K562 (cell line): ENCODE results near the gene TRIOBP. TPM values are rescaled to one million over a fixed set of nuclear protein-coding genes. Genes with fewer than 3 reads are reported as not detected.

ENCODE experiments used
- ATAC-seq: fragments of 200-7000 bp; cut with Tn5 transposase; 3 replicates; pipeline ENCODE4 v1.9.1; 2020; ENCODE audit warnings: moderate library complexity
- BruUV-seq: library from RNA; stranded (reverse); fragments of 400-500 nt; replicated peaks from 2 replicates; lab custom pipeline; 2021; lab: Mats Ljungman, UMichigan
- CTCF ChIA-PET: fragments of 300-600 bp; formaldehyde crosslinking; extraction: SDS; loops from one replicate; lab custom pipeline; 2021; ENCODE audit warnings: low intra/inter-chr PET ratio; lab: Yijun Ruan, JAX
- POLR2A ChIA-PET: fragments of 300-600, 350-650 bp; sonication (Branson Sonifier 250); formaldehyde crosslinking; extraction: SDS; loops from one replicate; lab custom pipeline; 2021; ENCODE audit warnings: antibody characterized with exemption, inconsistent platforms; lab: Yijun Ruan, JAX
- DNase-seq, 4 experiments: peaks; one replicate each; pipeline versions ENCODE4 v3.0.0 to v3.0.0-alpha.2; 2011 to 2018; ENCODE audit warnings: low spot score in 3 of 4, mixed read lengths in 3 of 4; ENCODE audit errors: extremely low read depth in 1 of 4
- FAIRE-seq: peaks from 2 replicates; lab custom pipeline; 2011; peaks lifted over from hg19 to GRCh38; lab: Jason Lieb, UNC
- H2AFZ ChIP-seq: 2 replicates; pipeline ENCODE4 v1.6.0; 2011; ENCODE audit warnings: low read depth, low read length, control low read depth, inconsistent platforms
- H3K27ac ChIP-seq: fragments of 200-600 bp; 3 replicates; pipeline ENCODE4 v1.8.0; 2011; ENCODE audit warnings: low read depth, mild to moderate bottlenecking, control low read depth, inconsistent platforms, low read length, moderate library complexity, mixed read lengths; ENCODE audit errors: extremely low read depth
- H3K27me3 ChIP-seq, 2 experiments: fragments of 300-600 bp in 1 of 2; 2 replicates in 1 of 2; 3 replicates in 1 of 2; pipeline versions ENCODE4 v1.6.0 to v1.8.0; 2011; ENCODE audit warnings: inconsistent platforms in 2 of 2, low read length in 2 of 2, mild to moderate bottlenecking in 1 of 2, mixed read lengths in 1 of 2, moderate library complexity in 1 of 2; ENCODE audit not compliant: control insufficient read depth in 2 of 2, insufficient read depth in 2 of 2
- H3K36me3 ChIP-seq: fragments of 300-600 bp; 3 replicates; pipeline ENCODE4 v1.8.0; 2011; ENCODE audit warnings: mild to moderate bottlenecking, low read length, inconsistent platforms; ENCODE audit not compliant: control insufficient read depth, insufficient read depth
- H3K4me1 ChIP-seq, 2 experiments: fragments of 200-600 bp in 1 of 2; replicated peaks in 1 of 2; 2 replicates in 1 of 2; 3 replicates in 1 of 2; pipeline versions ENCODE4 v1.5.1 to v1.8.0; 2011; ENCODE audit warnings: inconsistent platforms in 2 of 2, low read length in 2 of 2, mild to moderate bottlenecking in 1 of 2, mixed read lengths in 1 of 2, moderate library complexity in 1 of 2; ENCODE audit not compliant: control insufficient read depth in 2 of 2, insufficient read depth in 2 of 2
- H3K4me2 ChIP-seq: 2 replicates; pipeline ENCODE4 v1.6.1; 2011; ENCODE audit warnings: low read length, control low read depth, inconsistent platforms, mixed read lengths; ENCODE audit not compliant: insufficient read depth
- H3K4me3 ChIP-seq: fragments of 200-600 bp; sonication (generic), shearing (Covaris generic); 2 replicates; pipeline ENCODE4 v1.5.1; 2016; ENCODE audit warnings: control low read depth, inconsistent platforms
- H3K79me2 ChIP-seq: fragments of 200-600 bp; 3 replicates; pipeline ENCODE4 v1.8.0; 2011; ENCODE audit warnings: low read length, inconsistent platforms; ENCODE audit not compliant: control insufficient read depth, insufficient read depth
- H3K9ac ChIP-seq, 2 experiments: 2 replicates each; pipeline versions ENCODE4 v1.6.0 to v1.6.1; 2011; ENCODE audit warnings: low read depth in 2 of 2, low read length in 2 of 2, control low read depth in 1 of 2, inconsistent platforms in 1 of 2, mild to moderate bottlenecking in 1 of 2, mixed read lengths in 1 of 2; ENCODE audit not compliant: insufficient read depth in 1 of 2
- H3K9me1 ChIP-seq: one replicate; pipeline ENCODE4 v1.6.0; 2011; ENCODE audit warnings: inconsistent platforms, mild to moderate bottlenecking, low read length, moderate library complexity; ENCODE audit not compliant: control insufficient read depth, insufficient read depth
- H3K9me3 ChIP-seq: replicated peaks from 2 replicates; pipeline ENCODE4 v1.5.1; 2011; ENCODE audit warnings: low read depth, low read length, inconsistent platforms; ENCODE audit not compliant: control insufficient read depth, insufficient read depth
- H4K20me1 ChIP-seq: replicated peaks from 2 replicates; pipeline ENCODE4 v1.6.1; 2011; ENCODE audit warnings: low read length, inconsistent platforms, mixed read lengths; ENCODE audit not compliant: control insufficient read depth, insufficient read depth
- CBFA2T3 ChIP-seq: fragments of 450-650 bp; IDR thresholded peaks from 2 replicates; pipeline ENCODE4 v1.6.1; 2017
- CREB1 ChIP-seq, 2 experiments: sonication (generic) in 1 of 2; formaldehyde crosslinking in 1 of 2; IDR thresholded peaks; 2 replicates each; pipeline versions ENCODE4 v1.6.1 to v1.8.0; 2012 to 2022; ENCODE audit warnings: inconsistent platforms in 1 of 2, mild to moderate bottlenecking in 1 of 2, missing genetic modification reagents in 1 of 2, moderate library complexity in 1 of 2
- CREM ChIP-seq: IDR thresholded peaks from 2 replicates; pipeline ENCODE4 v1.6.1; 2014; ENCODE audit warnings: antibody characterized with exemption, low read depth
- ESRRB ChIP-seq: fragments of 250-450 bp; sonication (Bioruptor Pico); IDR thresholded peaks from 2 replicates; pipeline ENCODE4 v1.5.0; 2020; ENCODE audit warnings: mild to moderate bottlenecking, moderate library complexity, borderline replicate concordance
- KDM5B ChIP-seq: fragments of 200-600 bp; sonication (generic); IDR thresholded peaks from 2 replicates; pipeline ENCODE4 v1.6.1; 2012; ENCODE audit warnings: low read depth, mild to moderate bottlenecking, moderate library complexity, low read length, control low read depth, inconsistent platforms; ENCODE audit not compliant: insufficient replicate concordance
- MNT ChIP-seq, 2 experiments: fragments of 450-650 bp; conservative IDR thresholded peaks; 2 replicates each; pipeline ENCODE4 v1.6.1; 2017; ENCODE audit warnings: mild to moderate bottlenecking in 2 of 2, moderate library complexity in 2 of 2
- RFX7 ChIP-seq: fragments of 250-450 bp; sonication (Bioruptor Pico); IDR thresholded peaks from 2 replicates; pipeline ENCODE4 v1.5.1; 2021; ENCODE audit warnings: mild to moderate bottlenecking
- RNF219 ChIP-seq: fragments of 250-450 bp; sonication (Bioruptor Pico); IDR thresholded peaks from 2 replicates; pipeline ENCODE4 v1.5.0; 2022; ENCODE audit warnings: mild to moderate bottlenecking
- TAF9B ChIP-seq: fragments of 450-650 bp; IDR thresholded peaks from 2 replicates; pipeline ENCODE4 v1.6.1; 2018; ENCODE audit warnings: mild to moderate bottlenecking; ENCODE audit not compliant: partially characterized antibody
- TSHZ1 ChIP-seq: fragments of 250-450 bp; sonication (Bioruptor Pico); IDR thresholded peaks from 2 replicates; pipeline ENCODE4 v1.4.0; 2020; ENCODE audit warnings: mild to moderate bottlenecking, moderate library complexity
- ZBTB7A ChIP-seq: IDR thresholded peaks from 2 replicates; pipeline ENCODE4 v1.6.1; 2011; ENCODE audit warnings: low read depth, mild to moderate bottlenecking, low read length, moderate library complexity, borderline replicate concordance; ENCODE audit not compliant: control insufficient read depth
- ZNF79 ChIP-seq: fragments of 250-450 bp; sonication (Bioruptor Pico); IDR thresholded peaks from 2 replicates; pipeline ENCODE4 v1.4.0; 2020; ENCODE audit warnings: low read depth, mild to moderate bottlenecking, moderate library complexity
- WGBS: fragments of 100-300 bp; shearing (Covaris generic); methylation state at CpG from one replicate; pipeline ENCODE4 v1.1.6; 2016; ENCODE audit warnings: low coverage, mixed read lengths; ENCODE audit not compliant: insufficient coverage; ENCODE audit errors: missing lambda C conversion rate; 5-methylcytosine and 5-hydroxymethylcytosine counted together
- in situ Hi-C: fragments of 300-500 bp; cut with MboI; formaldehyde crosslinking; loops from 4 replicates; pipeline ENCODE4 v1.15.0; 2018; ENCODE audit warnings: inconsistent platforms, mixed read lengths
- intact Hi-C: fragments of 100-400 bp; cut with micrococcal nuclease; formaldehyde crosslinking; loops from 2 replicates; pipeline ENCODE4 v1.14.2; 2022
- polyA plus RNA-seq, 8 experiments: library from polyadenylated mRNA; depleted of rRNA in 4 of 8; stranded (reverse) in 5 of 8; unstranded in 3 of 8; fragments of >200 nt; fragmentation: Nextera tagmentation in 2 of 8; fragmentation: Illumina TruSeq in 1 of 8; extraction: Ambion mirVana in 2 of 8; extraction: Trizol in 1 of 8; gene quantifications; 2 replicates each; pipeline versions ENCODE4 v1.2.1 to v1.2.3, GENCODE V29; 2011 to 2014; ENCODE audit warnings: inconsistent platforms in 1 of 8, missing spikeins in 1 of 8
- total RNA-seq, 7 experiments: library from RNA; depleted of rRNA in 6 of 7; stranded (reverse); fragments of >200 nt in 6 of 7; fragmentation: Illumina TruSeq in 2 of 7; extraction: Trizol in 2 of 7; gene quantifications; 2 replicates each; pipeline versions ENCODE4 v1.2.1 to v1.2.3, GENCODE V29; 2011 to 2021; ENCODE audit warnings: low replicate concordance in 1 of 7

The TRIOBP gene
- total and polyA plus RNA-seq, 9 of the 15 experiments (the other 6 are each of a cell fraction or from before 2014, with no cell fraction given), result 0.24 to 13.8 (median 5.5) TPM

- no peak for TF ChIP-seq TSHZ1
Measured at GRCh38 chr22:37808294-37808657, 111.4 kb downstream of the TRIOBP start (continued).

DNA sequence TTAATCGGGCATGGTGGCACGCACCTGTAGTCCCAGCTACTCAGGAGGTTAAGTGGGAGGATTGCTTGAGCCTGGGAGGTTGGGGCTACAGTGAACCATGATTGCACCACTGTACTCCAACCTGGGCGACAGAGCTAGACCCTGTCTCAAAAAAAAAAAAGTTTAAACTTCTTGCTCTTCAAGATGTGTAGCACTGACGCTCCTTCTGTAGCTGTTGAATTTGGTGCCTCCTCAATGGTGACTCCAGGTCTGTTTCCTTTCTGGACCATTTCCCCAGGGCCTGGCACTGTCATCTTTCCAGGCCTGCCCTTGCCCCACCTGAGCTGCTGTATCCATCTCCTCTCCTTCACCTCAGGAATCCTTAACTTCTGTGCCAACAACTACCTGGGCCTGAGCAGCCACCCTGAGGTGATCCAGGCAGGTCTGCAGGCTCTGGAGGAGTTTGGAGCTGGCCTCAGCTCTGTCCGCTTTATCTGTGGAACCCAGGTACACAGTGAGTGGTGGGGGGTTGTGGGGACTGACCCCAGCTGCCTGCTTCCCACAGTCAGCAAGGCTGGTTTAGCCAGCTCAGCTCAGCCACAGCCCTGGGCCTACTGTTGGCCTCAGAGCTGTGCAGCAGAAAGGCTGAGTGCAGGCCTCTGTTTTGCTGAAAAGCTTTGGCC lies 113.0 kb downstream of the TRIOBP start:
- ATAC-seq (no peak), FAIRE-seq (no peak), DNase-seq (peak in 1 of 4 experiments; percentile 49)
- Histone ChIP-seq H3K9ac (peak overlapping the region; percentile 31 to 90; a peak in 3 of 4 replicates), H4K20me1 (no peaks in the 10 kb centered on the region), H3K27ac (no peak overlapping the region), H3K4me3 (no peak overlapping the region), H3K27me3 (no peaks in the 10 kb centered on the region), H3K36me3 (peaks cover 37% of the 10 kb centered on the region; the same call in 2 of the 3 replicates), H3K4me2 (peak overlapping the region; percentile 29; the same call in 1 of the 2 replicates), H3K9me3 (no peaks in the 10 kb centered on the region), H3K79me2 (peaks cover 33% of the 10 kb centered on the region), H2AFZ (no peak overlapping the region), H3K4me1 (peaks cover 21 to 31% of the 10 kb centered on the region in 2 experiments; a peak in 4 of 5 replicates), H3K9me1 (no peaks in the 10 kb centered on the region)
- BruUV-seq, result no TSS peak
- WGBS, result 62% methylated on average over 5 of the region's 5 CpGs
- TF ChIP-seq CREM (no peak), RFX7 (no peak), CREB1 (IDR thresholded peaks at IDR 0.05) (no peak), CREB1 (CRISPR knock-in tag; IDR thresholded peaks at IDR 0.05) (no peak), RNF219 (CRISPR knock-in tag) (no peak), KDM5B (no peak), ZNF79 (no peak), CBFA2T3 (peak; percentile 33; the same call in 1 of the 2 replicates), ESRRB (no peak), TAF9B (no peak), ZBTB7A (peak; percentile 35; the same call in 1 of the 2 replicates), MNT (conservative IDR thresholded peaks at IDR 0.05) (no peak)
- intact Hi-C loops (no loop called here), in situ Hi-C loops (no loop called here)
- POLR2A ChIA-PET, result interaction anchor here (0.6 to 4.5 kb wide), 3 partner anchors 8 to 200 kb away, joined by 3 to 34 read pairs (median 7); no protein-coding TSS in a partner anchor
- CTCF ChIA-PET, result interaction anchor here (0.6 kb wide), 1 partner anchor 55 kb away, joined by 4 read pairs; no protein-coding TSS in a partner anchor
